Stimulated activated CD4-positive, alpha-beta T cell treated with anti-CD3 and anti-CD28 coated beads, Interleukin-12 subunit alpha, Interleukin-12 subunit beta, amount 100 ng/mL, for 4 hours (primary cell): ENCODE results near the gene RABEP1.
A peak's percentile ranks its signal among the peaks of the same experiment; 100 is the strongest.

Experiments used
- DNase-seq: peaks from one replicate; pipeline ENCODE4 v3.0.0-alpha.2; 2020

The RABEP1 gene

DNA sequence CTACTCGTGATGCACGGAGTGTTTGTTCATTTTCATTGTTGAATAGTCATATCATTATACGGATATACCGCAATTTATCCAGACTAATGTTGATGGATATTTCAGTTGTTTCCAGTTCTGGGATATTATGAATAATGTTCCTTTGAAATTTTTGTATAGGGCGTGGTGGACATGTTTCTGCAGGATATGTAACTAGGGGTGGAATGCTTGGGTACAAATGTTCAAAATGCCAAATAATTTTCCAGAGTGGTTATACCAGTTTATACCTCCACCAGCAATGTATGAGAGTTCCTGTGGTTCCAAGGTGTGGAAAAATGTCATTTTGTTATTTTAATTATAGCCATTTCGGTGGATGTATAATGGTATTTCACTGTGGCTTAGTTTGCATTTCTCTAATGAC lies 83.7 kb downstream of the RABEP1 start:
- DNase-seq = no peak

DNA sequence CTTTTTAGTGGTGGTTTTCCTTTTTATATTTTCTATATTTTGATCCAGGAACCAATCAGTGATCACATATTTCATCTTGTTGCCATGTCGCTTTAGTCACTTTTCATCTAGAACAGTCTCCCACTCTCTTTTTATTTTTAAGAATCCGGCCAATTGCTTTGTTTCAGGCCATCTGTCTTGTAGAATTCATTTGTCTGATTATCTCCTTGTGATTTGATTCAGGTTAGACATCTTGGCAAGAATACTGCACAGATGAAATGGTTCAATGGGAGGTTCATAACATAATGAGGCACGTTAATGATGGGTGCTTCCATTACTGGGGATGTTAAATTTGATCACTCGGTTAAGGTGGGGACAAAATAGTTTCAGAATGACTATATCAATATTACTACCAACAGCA lies 88.3 kb downstream of the RABEP1 start:
- DNase-seq = no peak

GRCh38 chr17:5373112-5373511 lies 91.0 kb downstream of the RABEP1 start:
- no peak for DNase-seq

DNA sequence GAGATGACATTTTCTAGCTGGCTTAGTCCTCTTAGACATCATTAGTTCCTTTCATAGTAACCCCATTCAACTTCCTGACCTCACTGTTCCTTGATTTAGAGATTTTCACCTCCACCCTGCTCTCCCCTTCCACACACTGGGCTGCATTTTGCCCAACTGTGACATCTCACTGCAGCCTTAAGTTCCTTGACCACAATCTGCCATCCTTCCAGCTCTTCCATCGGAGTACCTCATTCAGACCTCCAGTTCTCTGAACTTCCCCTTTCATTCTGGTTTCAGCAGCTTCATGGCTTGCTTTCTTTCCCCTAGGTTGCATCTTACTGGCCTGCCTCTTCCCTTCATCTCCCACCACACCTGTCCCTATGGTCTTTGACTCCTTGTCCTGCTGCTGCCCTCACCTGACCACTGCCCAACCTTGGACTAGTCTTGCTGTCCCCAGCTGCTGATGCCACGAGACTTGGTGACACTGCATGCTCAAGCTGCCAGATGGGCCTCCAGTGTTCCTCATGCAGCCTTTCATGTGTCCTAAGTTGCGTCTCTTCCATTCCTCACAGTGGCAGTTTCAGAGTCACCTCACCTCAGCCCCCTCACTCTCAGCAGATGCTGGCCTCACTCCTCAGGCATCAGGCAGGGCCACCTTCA lies 96.6 kb downstream of the RABEP1 start:
- no peak for DNase-seq

DNA sequence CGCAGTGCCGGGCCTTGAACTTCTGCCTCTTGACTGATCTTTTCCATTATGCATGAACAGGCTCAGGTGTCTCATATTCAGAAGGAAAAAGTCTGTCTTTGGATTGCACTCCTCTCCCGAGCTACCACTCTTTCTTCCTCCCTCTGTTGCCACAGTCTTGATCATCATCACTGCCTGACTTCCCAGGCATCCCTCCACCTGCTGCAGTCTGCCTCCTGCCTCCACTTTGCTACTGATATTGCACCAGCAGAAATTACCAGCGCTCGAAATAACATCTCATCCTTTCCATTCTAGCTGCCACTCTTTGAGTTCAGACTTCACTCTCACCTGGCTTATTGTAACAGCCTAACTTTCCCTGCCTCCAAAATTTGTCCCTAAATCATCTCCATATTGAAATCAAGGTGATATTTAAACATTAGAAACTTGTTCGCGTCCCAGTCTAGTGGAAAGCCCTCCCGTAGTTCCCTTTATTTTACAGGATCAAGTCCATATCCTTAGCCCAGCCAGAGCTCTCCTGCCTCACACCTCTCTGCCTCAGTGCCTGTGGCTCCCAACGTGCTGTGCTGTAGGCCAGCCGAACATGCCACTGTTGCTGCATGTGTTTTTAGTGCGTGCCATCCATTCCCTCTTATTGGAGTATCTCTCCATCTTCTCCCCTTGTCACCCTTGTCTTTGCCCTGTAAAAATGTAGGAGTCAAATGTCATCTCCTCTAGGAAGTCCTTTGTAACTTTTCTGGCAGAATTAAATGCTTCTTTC lies 97.4 kb downstream of the RABEP1 start:
- no peak for DNase-seq

GRCh38 chr17:5380491-5381135 lies 98.5 kb downstream of the RABEP1 start:
- DNase-seq = no peak

GRCh38 chr17:5381542-5381941 lies 99.5 kb downstream of the RABEP1 start:
- no peak for DNase-seq

- no peak for DNase-seq
Measured at GRCh38 chr17:5391678-5392077, 109.6 kb downstream of the RABEP1 start.

GRCh38 chr17:5396612-5397011 lies 114.5 kb downstream of the RABEP1 start:
- no peak for DNase-seq

DNA sequence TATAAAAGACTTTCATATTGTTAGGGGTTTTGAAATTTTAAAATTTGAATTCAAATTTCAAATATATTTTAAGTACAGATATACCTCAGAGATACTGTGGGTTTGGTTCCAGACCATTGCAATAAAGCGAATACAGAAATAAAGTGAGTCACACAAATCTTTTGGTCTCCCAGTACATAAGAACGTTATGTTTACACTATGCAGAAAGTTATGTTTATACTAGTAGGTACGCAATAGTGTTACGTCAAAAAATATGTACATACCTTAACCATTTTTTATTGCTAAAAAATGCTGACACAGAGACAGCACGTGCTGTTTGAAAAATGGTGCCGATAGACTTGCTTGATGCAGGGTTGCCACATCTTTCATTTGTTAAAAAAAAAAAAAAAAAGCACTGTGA lies 117.7 kb downstream of the RABEP1 start:
- DNase-seq = no peak

GRCh38 chr17:5405400-5405799 lies 123.3 kb downstream of the RABEP1 start:
- no peak for DNase-seq

DNA sequence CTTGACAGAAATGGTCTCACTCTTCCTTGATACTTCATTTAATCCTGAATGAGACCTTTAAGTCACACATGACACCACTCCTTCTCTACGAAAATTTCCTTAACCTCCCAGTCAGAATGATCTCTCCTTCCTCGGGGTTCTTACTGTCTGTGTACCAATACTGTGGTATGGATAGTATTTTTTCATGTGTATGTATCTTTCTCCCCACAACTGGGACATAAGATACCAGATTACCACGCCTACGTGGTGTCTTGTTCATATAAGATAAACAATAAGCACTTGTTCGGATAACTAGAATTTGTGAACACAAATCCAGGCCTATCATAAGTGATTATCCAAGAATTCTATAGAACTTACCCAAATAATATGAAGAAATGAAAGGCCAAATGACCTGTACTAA lies 126.1 kb downstream of the RABEP1 start:
- no peak for DNase-seq

DNA sequence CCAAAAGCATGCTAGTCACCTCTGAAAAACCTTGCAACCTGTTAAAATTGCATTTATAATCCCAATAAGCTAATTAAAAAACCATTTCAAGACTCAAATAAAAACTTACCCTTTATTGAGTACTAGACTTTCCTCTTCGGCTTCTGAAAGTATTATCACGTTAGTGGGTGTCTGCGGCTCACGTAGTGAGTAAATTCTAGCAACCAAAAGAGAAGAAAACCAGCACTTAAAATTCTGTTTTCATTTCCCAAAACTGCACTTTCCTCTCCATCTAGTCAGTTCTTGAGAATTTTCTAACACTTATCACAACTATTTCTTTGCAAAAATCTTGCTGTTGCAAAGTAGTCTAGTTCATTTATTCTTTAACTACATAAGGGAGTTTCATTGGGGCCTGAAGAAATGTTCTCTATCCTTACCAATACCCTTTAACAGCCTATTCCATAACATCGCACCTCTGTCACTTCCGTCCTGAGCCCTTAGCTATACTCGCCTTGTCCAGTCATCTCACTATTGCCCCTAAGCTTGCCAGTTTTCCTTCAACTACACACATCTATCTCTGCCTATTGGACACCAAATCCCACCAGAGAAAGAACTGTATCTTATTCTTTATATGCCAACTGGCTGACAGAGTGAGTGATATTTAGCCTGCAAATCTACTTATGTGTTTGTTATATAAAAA lies 128.6 kb downstream of the RABEP1 start:
- no peak for DNase-seq

DNA sequence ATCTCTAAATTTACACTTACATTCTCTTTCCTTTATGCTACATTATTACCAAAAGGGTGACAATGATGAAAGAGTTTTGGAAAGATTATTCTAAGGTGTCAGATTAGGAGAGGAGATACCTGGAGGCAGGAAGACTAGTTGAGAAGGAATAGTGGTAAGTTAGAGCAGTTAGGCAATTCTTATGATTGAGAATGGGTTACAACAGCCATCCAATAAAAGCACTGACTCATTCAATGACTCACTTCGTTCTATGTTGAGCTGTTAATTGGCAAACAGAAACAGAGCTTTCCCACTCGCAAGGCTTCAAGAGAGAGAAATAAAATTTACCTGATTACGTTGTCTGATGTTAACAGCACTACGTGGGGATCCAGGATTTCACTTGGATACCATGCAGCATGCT lies 131.6 kb downstream of the RABEP1 start:
- no peak for DNase-seq

DNA sequence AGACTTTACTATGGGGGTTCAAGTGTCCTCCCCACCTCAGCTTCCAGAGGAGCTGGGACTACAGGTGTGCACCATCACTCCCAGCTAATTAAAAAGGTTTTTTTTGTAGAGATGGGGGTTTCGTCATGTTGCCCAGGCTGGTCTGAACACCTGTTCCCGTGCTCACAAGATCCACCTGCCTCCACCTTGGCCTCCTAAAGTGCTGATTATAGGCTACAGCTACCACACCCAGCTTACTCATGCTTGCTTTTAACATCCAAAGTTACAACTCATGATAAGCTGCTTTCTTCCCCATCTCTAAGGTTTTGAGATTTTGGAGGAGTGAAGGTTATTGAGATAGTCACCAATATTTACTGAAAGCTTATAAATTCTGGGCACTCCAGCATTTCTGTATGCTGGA lies 134.8 kb downstream of the RABEP1 start:
- no peak for DNase-seq

DNA sequence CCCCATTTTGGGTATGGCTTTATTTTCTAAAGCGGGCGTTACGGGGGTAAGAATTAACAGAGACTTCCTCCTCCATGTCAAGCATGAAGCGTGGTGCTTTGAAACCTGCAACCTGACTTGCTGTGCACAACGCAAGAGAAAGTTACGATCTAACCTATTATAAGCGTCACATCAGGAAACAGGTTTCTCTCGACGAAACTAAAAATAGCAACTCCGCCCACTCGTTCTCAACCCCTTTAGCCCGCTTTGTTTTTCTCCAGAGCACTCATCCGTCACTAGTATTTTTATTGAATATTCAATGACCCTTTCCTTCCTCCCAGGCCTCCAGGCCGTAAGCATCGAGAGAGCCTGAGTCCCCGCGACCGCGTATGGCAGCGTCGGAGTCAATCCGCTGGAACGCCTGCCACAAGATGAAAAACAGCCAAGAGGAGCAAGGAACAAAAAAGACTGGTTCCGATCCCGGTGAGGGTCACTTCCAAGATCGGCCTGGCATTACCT lies 136.8 kb downstream of the RABEP1 start:
- DNase-seq = peak; percentile 45

DNA sequence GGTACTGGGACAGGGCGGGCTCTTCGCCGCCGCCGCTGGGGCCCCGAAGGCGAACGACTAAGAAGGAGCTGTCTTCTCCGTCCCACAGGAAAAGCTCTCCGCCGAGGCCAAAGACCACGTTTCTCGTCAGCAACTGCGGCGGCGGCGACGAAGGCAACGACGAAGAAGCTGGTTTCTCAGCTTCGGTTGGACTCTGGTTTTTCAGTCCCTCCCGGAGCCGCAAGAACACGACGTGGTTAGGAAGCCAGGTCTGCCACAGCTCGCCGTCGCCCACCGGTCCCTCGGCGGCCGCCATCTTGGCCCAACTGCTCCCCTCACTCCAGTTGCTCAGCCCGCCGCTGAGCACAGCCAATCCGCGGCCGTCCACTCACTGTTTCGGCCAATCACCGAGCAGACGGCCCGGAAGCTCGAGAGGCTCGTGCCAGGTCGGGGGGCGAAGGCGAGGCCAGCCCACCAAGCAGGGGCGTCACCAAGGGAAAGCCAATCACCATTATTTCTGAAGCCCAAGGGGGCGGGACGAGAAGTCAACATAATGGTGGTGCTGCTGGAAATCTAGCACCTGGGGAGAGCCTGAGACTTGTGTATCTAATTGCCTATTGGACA lies 137.4 kb downstream of the RABEP1 start, which contains the start of gene NUP88:
Gene NUP88, minus strand, starts transcription at position 307 of the 603 bp plus-strand sequence. Its CDS starts 12 bp downstream, at position 295.
- DNase-seq = peak; percentile 93

- DNase-seq = peak; percentile 80
Measured at GRCh38 chr17:5419959-5420653, 138.0 kb downstream of the RABEP1 start, which contains the start of gene RPAIN. TSS of gene RPAIN (plus strand) at chr17:5420182. CDS start at chr17:5420211, 29 bp downstream.

GRCh38 chr17:5422505-5422904 lies 140.4 kb downstream of the RABEP1 start:
- no peak for DNase-seq

- DNase-seq = no peak
Measured at GRCh38 chr17:5424909-5425308, 142.8 kb downstream of the RABEP1 start.

DNA sequence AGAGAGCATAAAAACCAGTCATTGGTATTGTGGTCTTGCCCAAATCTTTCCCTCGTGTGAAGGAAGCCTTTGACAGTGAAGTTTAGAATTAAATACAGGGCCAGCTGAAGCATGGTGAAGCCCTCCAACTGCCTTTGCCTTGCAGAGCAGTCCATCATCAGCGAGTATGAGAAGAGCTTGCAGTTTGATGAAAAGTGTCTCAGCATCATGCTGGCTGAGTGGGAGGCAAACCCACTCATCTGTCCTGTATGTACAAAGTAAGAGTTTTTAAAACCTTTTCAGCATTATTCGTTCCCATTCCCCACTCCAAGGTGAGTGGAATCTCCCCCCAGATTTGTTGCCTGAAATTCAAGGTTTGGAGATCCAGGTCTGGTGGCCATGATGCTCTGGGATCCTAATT lies 143.7 kb downstream of the RABEP1 start:
- DNase-seq = no peak
